Activated CD8-positive, alpha-beta T cell treated with anti-CD3 and anti-CD28 coated beads, Interleukin-2, amount 10 ng/mL, durations not matched to agents 7 days and 5 days (primary cell): Measurements from ENCODE around the gene NTPCR. TPM values are rescaled to one million over a fixed set of nuclear protein-coding genes. Genes with fewer than 3 reads are reported as not detected.
A peak's percentile ranks its signal among the peaks of the same experiment; 100 is the strongest.
"Not testable (repeated sequence)": the region's sequence is repeated elsewhere in the genome, so short reads cannot be mapped to it uniquely, and the experiment has no call there.

Source experiments
- ATAC-seq: fragments of 150-1000 bp; cut with Tn5 transposase; one replicate; pipeline ENCODE4 v1.10.0; 2021; ENCODE audit warnings: moderate library complexity
- CTCF ChIA-PET: fragments of 350-600 bp; sonication (Branson Sonifier 250); formaldehyde crosslinking; loops from one replicate; lab custom pipeline; 2021; ENCODE audit warnings: antibody characterized with exemption; lab: Charles Lee
- POLR2A ChIA-PET: fragments of 350-600 bp; sonication (Branson Sonifier 250); formaldehyde crosslinking; loops from one replicate; lab custom pipeline; 2021; ENCODE audit warnings: antibody characterized with exemption; lab: Charles Lee
- DNase-seq: peaks from one replicate; pipeline ENCODE4 v3.0.0-alpha.2; 2020
- H3K27ac Mint-ChIP-seq: one replicate; pipeline ENCODE4 v1.8.0; 2021; ENCODE audit warnings: mild to moderate bottlenecking, mixed read lengths
- H3K27me3 Mint-ChIP-seq: one replicate; pipeline ENCODE4 v1.8.0; 2021; ENCODE audit warnings: low read depth, mixed read lengths
- H3K36me3 Mint-ChIP-seq: one replicate; pipeline ENCODE4 v1.8.0; 2021; ENCODE audit warnings: low read depth, mixed read lengths
- H3K4me1 Mint-ChIP-seq: one replicate; pipeline ENCODE4 v1.8.0; 2021; ENCODE audit warnings: low read depth, mixed read lengths
- H3K4me3 Mint-ChIP-seq: one replicate; pipeline ENCODE4 v1.8.0; 2021; ENCODE audit warnings: mild to moderate bottlenecking, mixed read lengths
- H3K9me3 Mint-ChIP-seq: one replicate; pipeline ENCODE4 v1.8.0; 2022; ENCODE audit warnings: mixed read lengths; ENCODE audit not compliant: insufficient read depth
- total RNA-seq, 2 experiments: library from RNA; stranded (reverse); gene quantifications; one replicate each; pipeline ENCODE4 v1.2.3, GENCODE V29; 2021

Gene NTPCR
- total RNA-seq, 2 experiments from 2014 or later, result 21.0 to 23.5 TPM

DNA sequence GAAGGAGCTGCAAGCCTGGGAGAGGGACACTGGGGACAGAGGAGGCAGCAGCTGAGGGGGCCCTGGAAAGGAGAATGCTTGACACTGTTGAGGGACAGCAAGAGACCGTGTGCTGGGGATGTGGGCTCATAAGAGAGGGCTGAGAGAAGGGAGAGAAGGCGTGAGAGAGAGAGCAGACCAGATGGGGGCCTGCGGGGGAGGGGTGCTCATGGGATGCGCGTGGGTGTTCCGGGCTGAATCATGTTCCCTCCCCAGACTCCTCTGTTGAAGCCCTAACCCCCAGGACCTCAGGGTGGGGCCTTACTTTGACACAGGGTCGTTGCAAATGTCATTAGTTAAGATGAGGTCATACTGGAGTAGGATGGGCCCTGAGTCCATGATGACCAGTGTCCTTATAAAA lies 40.8 kb downstream of the NTPCR start:
- no peak for DNase-seq
- ChIA-PET POLR2A (interaction anchor here (0.6 to 1.0 kb wide), 2 partner anchors 10 to 84 kb away, joined by 3 read pairs; no protein-coding TSS in a partner anchor), CTCF (no interaction called here)

DNA sequence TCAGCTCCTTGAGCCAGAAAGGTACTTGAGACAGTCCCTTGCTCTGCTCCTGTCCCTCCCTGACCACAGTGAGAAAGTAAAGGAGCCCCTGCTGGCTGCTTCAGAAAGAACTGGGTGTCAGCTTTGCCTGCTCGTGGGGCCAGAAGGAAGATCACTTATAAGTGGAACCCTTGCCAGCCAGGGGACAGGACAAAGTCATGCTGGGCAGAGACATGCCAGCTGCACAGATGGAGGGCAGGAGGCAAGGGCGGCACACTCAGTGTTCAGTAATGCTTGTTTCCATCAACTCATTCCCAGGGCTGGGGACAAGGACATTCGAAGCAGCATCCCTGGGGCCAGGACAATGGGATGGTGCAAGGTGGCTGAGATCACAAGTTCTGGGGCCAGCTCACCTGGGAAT lies 41.8 kb downstream of the NTPCR start:
- Mint-ChIP-seq H3K9me3 (peaks cover 4% of the 10 kb centered on the region), H3K4me1 (peaks cover 9% of the 10 kb centered on the region), H3K4me3 (no peak overlapping the region), H3K27ac (no peak overlapping the region), H3K36me3 (peaks cover 43% of the 10 kb centered on the region), H3K27me3 (no peaks in the 10 kb centered on the region)
- ATAC-seq, result no peak
- CTCF ChIA-PET, result no interaction called here
- POLR2A ChIA-PET, result no interaction called here
- no peak for DNase-seq

More for the DNA sequence above, 40.8 kb downstream of the NTPCR start:
- H3K27ac Mint-ChIP-seq, result peak overlapping the region; percentile 57
- H3K27me3 Mint-ChIP-seq, result no peaks in the 10 kb centered on the region
- H3K9me3 Mint-ChIP-seq, result peaks cover 4% of the 10 kb centered on the region
- ATAC-seq, result no peak
- peaks cover 9% of the 10 kb centered on the region for H3K4me1 Mint-ChIP-seq
- no peak overlapping the region for H3K4me3 Mint-ChIP-seq
- peaks cover 37% of the 10 kb centered on the region for H3K36me3 Mint-ChIP-seq

DNA sequence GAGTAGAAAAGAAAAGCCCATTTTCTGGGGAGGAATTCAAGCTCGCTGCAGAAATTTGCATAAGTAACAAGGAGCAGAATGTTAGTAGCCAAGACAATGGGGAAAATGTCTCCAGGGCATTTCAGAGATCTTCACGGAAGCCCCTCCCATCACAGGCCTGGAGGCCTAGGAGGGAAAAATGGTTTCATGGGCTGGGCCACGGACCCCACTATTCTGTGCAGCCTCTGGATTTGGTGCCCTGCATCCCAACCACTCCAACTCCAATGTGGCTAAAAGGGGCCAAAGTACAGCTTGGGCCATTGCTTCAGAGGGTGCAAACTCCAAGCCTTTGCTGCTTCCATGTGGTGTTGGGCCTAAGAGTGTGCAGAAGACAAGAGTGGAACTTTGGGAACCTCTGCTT lies 43.1 kb downstream of the NTPCR start:
- H3K27me3 Mint-ChIP-seq, result no peaks in the 10 kb centered on the region
- peaks cover 4% of the 10 kb centered on the region for H3K9me3 Mint-ChIP-seq
- no peak overlapping the region for H3K4me3 Mint-ChIP-seq
- ATAC-seq (no peak), DNase-seq (no peak)
- H3K36me3 Mint-ChIP-seq, result peaks cover 54% of the 10 kb centered on the region
- CTCF ChIA-PET, result no interaction called here
- peaks cover 9% of the 10 kb centered on the region for H3K4me1 Mint-ChIP-seq
- POLR2A ChIA-PET, result no interaction called here
- no peak overlapping the region for H3K27ac Mint-ChIP-seq

DNA sequence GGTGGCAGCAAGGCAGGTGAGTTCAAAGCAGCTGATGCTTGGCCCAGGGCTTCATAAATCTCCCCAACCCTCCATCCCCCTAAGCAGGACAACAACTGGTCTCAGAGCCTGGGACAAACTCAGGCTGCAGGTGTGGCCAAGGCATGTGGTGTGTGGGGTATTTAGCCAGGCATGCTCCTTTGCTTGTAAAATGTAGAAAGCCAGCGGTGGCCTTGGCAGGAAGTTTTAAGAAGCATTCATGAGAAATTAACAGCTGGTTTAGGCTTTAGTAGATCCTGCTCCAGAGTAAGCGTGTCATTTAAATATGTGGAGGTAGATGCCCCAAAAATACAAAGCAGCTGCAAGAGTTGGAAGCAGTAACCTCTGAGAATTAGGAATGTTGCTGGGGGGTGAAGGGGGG lies 44.8 kb downstream of the NTPCR start:
- no peak for ATAC-seq
- POLR2A ChIA-PET, result no interaction called here
- no peaks in the 10 kb centered on the region for H3K27me3 Mint-ChIP-seq
- H3K9me3 Mint-ChIP-seq, result peaks cover 4% of the 10 kb centered on the region
- DNase-seq, result no peak
- no peak overlapping the region for H3K4me3 Mint-ChIP-seq
- CTCF ChIA-PET, result no interaction called here
- H3K27ac Mint-ChIP-seq, result no peak overlapping the region
- H3K36me3 Mint-ChIP-seq, result peaks cover 59% of the 10 kb centered on the region
- peaks cover 9% of the 10 kb centered on the region for H3K4me1 Mint-ChIP-seq

DNA sequence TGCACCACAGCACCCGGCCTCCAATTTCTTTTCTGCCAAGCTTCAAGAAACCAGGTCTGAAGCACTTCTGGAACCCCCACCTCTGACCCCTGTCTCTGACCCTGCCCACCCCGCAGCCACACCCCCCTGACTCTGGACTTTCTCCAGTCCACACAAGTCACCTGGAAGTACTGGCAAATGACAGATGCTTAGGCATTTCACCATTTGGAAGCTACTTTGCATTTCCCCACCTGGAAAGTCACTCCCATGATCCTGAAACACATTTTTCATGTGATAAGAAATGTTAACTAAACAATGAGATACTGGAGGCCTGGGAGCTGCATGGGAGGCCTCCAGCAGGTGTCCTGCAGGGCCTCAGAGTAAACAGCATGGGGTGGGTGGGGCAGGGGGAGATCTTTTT lies 45.7 kb downstream of the NTPCR start:
- H3K27ac Mint-ChIP-seq, result no peak overlapping the region
- no peaks in the 10 kb centered on the region for H3K27me3 Mint-ChIP-seq
- DNase-seq (no peak), ATAC-seq (no peak)
- CTCF ChIA-PET, result no interaction called here
- no peak overlapping the region for H3K4me3 Mint-ChIP-seq
- peaks cover 4% of the 10 kb centered on the region for H3K9me3 Mint-ChIP-seq
- POLR2A ChIA-PET, result no interaction called here
- peaks cover 60% of the 10 kb centered on the region for H3K36me3 Mint-ChIP-seq
- peaks cover under 1% of the 10 kb centered on the region for H3K4me1 Mint-ChIP-seq

DNA sequence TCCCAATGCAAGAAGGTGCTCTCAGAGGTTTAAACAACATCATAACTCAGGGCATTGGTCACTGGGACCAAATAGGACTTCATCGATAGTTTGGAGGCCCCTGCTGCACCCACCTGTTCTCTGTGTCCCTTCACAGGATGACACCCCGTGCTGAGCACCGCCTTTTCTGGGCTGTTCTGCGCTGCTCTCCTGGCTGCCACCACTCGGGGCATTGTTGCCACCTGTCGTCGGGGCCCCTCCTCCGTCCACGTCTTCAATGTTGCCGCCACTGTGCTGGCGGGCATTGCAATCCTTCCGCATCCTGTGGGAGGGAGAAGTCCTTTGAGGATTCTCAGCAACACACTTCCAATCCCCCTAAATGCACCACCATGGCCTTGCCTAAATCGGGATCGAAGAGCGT lies 47.7 kb downstream of the NTPCR start:
- Mint-ChIP-seq H3K9me3 (peaks cover 2% of the 10 kb centered on the region), H3K36me3 (peaks cover 53% of the 10 kb centered on the region)

DNA sequence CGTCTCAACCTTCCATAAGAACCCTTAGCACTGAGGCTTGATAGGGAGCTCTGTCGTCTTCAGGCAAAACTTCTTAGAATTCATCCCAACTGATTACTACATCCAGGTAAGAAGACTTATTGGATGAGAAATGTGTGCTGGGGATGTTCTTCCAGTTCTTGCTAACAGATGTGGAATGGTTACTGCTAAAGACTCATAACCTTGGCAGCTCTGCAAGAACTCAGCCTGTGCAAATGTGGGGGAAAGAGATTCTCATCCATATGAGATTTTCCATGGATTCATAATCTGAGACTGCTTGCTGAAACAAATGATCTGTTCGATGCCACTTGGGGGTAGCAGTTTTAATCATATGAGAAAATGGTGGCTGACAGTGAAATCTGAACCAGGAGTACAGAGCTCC lies 48.2 kb downstream of the NTPCR start:
- no peak overlapping the region for H3K4me3 Mint-ChIP-seq
- H3K9me3 Mint-ChIP-seq, result no peaks in the 10 kb centered on the region
- peaks cover 49% of the 10 kb centered on the region for H3K36me3 Mint-ChIP-seq
- CTCF ChIA-PET, result no interaction called here
- DNase-seq (no peak), ATAC-seq (no peak)
- H3K27ac Mint-ChIP-seq, result no peak overlapping the region
- H3K4me1 Mint-ChIP-seq, result no peaks in the 10 kb centered on the region
- H3K27me3 Mint-ChIP-seq, result no peaks in the 10 kb centered on the region
- POLR2A ChIA-PET, result no interaction called here

More for the DNA sequence above, 47.7 kb downstream of the NTPCR start:
- ChIA-PET POLR2A (no interaction called here), CTCF (no interaction called here)
- ATAC-seq (no peak), DNase-seq (no peak)
- Mint-ChIP-seq H3K27ac (peak overlapping the region; percentile 16), H3K27me3 (no peaks in the 10 kb centered on the region), H3K4me1 (no peaks in the 10 kb centered on the region), H3K4me3 (no peak overlapping the region)

DNA sequence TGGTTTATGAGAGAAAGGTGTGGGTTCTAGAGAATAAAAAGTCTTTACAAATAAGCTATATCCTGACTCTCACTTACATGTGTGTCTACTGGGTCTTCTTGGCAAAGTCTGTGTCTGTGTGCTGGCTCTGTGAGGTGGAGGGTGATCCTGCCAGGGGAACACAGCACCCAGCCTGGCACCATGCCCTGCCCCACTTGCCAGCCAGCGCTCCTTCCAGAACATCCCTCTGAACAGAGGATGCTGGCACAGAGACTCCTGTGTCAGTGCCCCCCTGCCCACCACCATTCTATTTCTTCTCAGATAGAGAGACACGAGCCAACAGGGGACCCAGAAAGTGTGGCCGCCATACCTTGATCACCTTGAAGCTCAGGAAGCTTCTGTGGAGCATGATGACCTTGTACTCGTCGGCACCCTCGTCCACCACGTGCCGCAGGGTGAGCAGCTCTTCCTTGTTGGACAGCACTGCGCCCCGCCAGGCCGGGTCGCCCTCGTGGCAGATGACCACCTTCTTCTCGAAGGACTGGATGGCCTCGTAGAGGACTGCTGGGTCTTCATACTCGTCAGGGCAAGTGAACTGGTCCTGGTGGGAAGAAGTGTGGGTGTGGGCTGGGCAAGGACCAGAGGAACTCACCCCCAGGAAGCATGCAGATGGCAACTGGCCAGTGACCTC lies 49.7 kb downstream of the NTPCR start:
- CTCF ChIA-PET, result no interaction called here
- no peak overlapping the region for H3K27ac Mint-ChIP-seq
- no peaks in the 10 kb centered on the region for H3K27me3 Mint-ChIP-seq
- no peak overlapping the region for H3K4me3 Mint-ChIP-seq
- peaks cover 36% of the 10 kb centered on the region for H3K36me3 Mint-ChIP-seq
- no peak for ATAC-seq
- H3K9me3 Mint-ChIP-seq, result no peaks in the 10 kb centered on the region
- DNase-seq, result no peak
- POLR2A ChIA-PET, result no interaction called here
- H3K4me1 Mint-ChIP-seq, result no peaks in the 10 kb centered on the region

DNA sequence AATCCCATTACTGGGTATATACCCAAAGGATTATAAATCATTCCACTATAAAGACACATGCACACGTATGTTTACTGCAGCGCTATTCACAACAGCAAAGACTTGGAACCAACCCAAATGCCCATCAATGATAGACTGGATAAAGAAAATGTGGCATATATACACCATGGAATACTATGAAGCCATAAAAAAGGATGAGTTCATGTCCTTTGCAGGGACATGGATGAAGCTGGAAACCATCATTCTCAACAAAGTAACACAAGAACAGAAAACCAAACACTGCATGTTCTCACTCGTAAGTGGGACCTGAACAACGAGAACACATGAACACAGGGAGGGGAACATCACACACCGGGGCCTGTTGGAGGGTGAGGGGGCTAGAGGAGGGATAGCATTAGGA lies 53.2 kb downstream of the NTPCR start:
- H3K36me3 Mint-ChIP-seq, result peaks cover 17% of the 10 kb centered on the region
- H3K27me3 Mint-ChIP-seq, H3K9me3 Mint-ChIP-seq, H3K4me1 Mint-ChIP-seq, CTCF ChIA-PET, H3K4me3 Mint-ChIP-seq, ATAC-seq, H3K27ac Mint-ChIP-seq, DNase-seq, POLR2A ChIA-PET: not testable (repeated sequence)

DNA sequence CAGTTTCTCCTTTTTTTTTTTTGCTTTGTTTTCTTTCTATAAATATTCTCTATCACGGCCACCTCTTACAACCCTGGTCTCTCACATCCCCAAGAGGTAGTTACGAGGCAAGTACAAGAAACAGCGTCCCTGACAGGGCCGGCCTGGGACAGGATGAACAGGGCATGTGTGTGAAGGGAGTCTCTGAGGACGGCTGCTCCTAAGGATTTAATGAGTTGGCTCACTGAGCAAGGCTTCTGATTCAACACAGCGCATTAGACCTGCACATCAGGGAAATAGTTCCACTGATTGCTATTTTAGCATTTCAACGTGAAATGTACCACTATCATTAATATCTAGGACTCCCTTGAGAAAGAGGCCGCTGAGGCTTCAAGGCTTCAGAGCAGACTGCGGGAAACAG lies 54.0 kb downstream of the NTPCR start:
- peaks cover 15% of the 10 kb centered on the region for H3K36me3 Mint-ChIP-seq
- H3K27ac Mint-ChIP-seq, result no peak overlapping the region
- no peak overlapping the region for H3K4me3 Mint-ChIP-seq
- H3K9me3 Mint-ChIP-seq, result no peaks in the 10 kb centered on the region
- ATAC-seq, result no peak
- DNase-seq, result no peak
- no peaks in the 10 kb centered on the region for H3K4me1 Mint-ChIP-seq
- ChIA-PET POLR2A (no interaction called here), CTCF (no interaction called here)
- H3K27me3 Mint-ChIP-seq, result no peaks in the 10 kb centered on the region

DNA sequence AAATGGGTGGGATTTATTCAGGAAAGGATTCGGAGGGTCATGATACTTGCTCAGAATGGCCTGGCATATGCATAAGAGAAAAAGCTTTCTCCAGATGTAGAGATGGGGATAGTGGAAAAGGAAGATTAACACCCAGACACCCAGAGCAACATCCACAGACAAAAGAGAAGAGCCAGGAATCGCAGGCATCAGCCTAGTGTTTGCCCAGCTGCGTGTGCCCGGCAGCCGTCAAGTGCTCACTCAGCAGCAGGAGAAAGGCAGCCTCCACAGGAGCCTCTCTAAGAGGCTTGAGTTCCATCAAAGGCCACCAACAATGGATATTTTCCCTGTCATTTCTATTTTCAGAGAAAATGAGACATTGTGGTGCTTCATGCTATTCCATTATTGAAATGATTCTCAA lies 54.7 kb downstream of the NTPCR start:
- Mint-ChIP-seq H3K4me3 (no peak overlapping the region), H3K4me1 (peaks cover 2% of the 10 kb centered on the region), H3K27me3 (no peaks in the 10 kb centered on the region), H3K9me3 (no peaks in the 10 kb centered on the region), H3K36me3 (peaks cover 12% of the 10 kb centered on the region), H3K27ac (no peak overlapping the region)
- no peak for ATAC-seq
- POLR2A ChIA-PET, result no interaction called here
- CTCF ChIA-PET, result no interaction called here
- no peak for DNase-seq

DNA sequence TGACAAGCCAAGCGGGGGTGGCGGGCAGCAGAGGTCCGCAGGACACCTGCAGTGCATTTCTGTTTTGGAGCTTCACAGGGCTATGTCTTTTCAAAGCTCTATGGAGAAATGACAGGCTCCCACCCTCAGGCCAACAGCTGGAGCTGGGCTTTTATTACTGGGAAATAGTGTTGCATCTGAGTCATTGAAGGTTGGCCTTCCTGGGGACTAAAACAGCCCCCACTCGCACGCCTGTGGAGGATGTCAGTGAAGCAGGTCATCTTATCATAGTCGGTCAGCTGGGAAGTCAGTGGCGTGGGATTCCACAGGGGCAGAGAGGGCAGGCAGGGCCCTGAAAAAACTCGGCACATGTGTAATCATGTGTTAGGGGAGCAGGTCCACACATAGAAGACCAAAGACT lies 55.3 kb downstream of the NTPCR start:
- peaks cover 5% of the 10 kb centered on the region for H3K4me1 Mint-ChIP-seq
- no peak for DNase-seq
- no peak overlapping the region for H3K4me3 Mint-ChIP-seq
- no peak overlapping the region for H3K27ac Mint-ChIP-seq
- ATAC-seq, result no peak
- ChIA-PET CTCF (no interaction called here), POLR2A (no interaction called here)
- H3K36me3 Mint-ChIP-seq, result peaks cover 8% of the 10 kb centered on the region
- no peaks in the 10 kb centered on the region for H3K9me3 Mint-ChIP-seq
- no peaks in the 10 kb centered on the region for H3K27me3 Mint-ChIP-seq

DNA sequence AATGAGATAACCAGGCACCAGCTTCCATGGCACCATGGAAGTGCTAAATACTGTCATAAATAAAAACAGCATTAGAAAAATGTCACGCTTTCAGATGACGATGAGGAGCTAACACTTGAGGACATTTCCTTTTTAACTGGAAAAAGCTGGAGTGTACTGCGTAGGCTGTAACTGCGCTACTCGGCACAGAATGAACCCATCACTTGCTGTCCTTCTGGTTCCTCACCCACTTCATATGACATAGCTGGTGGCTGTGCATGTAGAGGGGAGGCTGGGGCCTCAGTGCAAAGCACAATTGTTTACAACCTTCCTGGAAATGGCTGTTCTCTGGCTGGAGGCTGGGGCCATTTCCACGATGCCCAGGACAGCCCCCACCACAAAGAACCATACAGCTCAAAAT lies 55.7 kb downstream of the NTPCR start:
- no peaks in the 10 kb centered on the region for H3K9me3 Mint-ChIP-seq
- peaks cover 5% of the 10 kb centered on the region for H3K4me1 Mint-ChIP-seq
- DNase-seq (no peak), ATAC-seq (no peak)
- H3K27me3 Mint-ChIP-seq, result no peaks in the 10 kb centered on the region
- ChIA-PET CTCF (no interaction called here), POLR2A (no interaction called here)
- H3K27ac Mint-ChIP-seq, result no peak overlapping the region
- H3K36me3 Mint-ChIP-seq, result peaks cover 7% of the 10 kb centered on the region
- no peak overlapping the region for H3K4me3 Mint-ChIP-seq
